H9 (cell line): Measurements from ENCODE around the gene NRG3. TPM values are rescaled to one million over a fixed set of nuclear protein-coding genes. Genes with fewer than 3 reads are reported as not detected.

ENCODE experiments used
- DNase-seq: peaks from one replicate; pipeline ENCODE4 v3.0.0-alpha.2; 2017
- H2AFZ ChIP-seq: one replicate; pipeline ENCODE4 v1.6.1; 2013; ENCODE audit warnings: mild to moderate bottlenecking, low read length, control low read depth, moderate library complexity
- H2AK5ac ChIP-seq: 2 replicates; pipeline ENCODE4 v1.6.1; 2013; ENCODE audit warnings: low read length, control low read depth, mixed read lengths; ENCODE audit not compliant: insufficient read length
- H2BK120ac ChIP-seq: one replicate; pipeline ENCODE4 v1.6.1; 2013; ENCODE audit warnings: low read depth, mild to moderate bottlenecking, low read length, control low read depth, inconsistent platforms; ENCODE audit not compliant: poor library complexity, severe bottlenecking
- H2BK12ac ChIP-seq: 2 replicates; pipeline ENCODE4 v1.6.1; 2013; ENCODE audit warnings: low read length, control low read depth, mixed read lengths, low read depth; ENCODE audit not compliant: insufficient read length
- H2BK15ac ChIP-seq: 2 replicates; pipeline ENCODE4 v1.6.1; 2013; ENCODE audit warnings: low read depth, low read length, control low read depth
- H2BK20ac ChIP-seq: one replicate; pipeline ENCODE4 v1.6.1; 2013; ENCODE audit warnings: low read depth, mild to moderate bottlenecking, low read length, control low read depth, inconsistent platforms; ENCODE audit not compliant: poor library complexity, severe bottlenecking
- H2BK5ac ChIP-seq: 2 replicates; pipeline ENCODE4 v1.6.1; 2013; ENCODE audit warnings: low read length, control low read depth, mixed read lengths; ENCODE audit not compliant: insufficient read length
- H3K14ac ChIP-seq: 2 replicates; pipeline ENCODE4 v1.6.1; 2013; ENCODE audit warnings: low read length, control low read depth; ENCODE audit not compliant: insufficient read depth
- H3K18ac ChIP-seq: 2 replicates; pipeline ENCODE4 v1.6.1; 2013; ENCODE audit warnings: low read depth, mild to moderate bottlenecking, mixed read lengths, low read length, control low read depth; ENCODE audit not compliant: insufficient read length
- H3K23ac ChIP-seq: 2 replicates; pipeline ENCODE4 v1.6.1; 2013; ENCODE audit warnings: low read length, control low read depth, mixed read lengths, low read depth; ENCODE audit not compliant: insufficient read length
- H3K23me2 ChIP-seq: 2 replicates; pipeline ENCODE4 v1.6.1; 2013; ENCODE audit warnings: low read depth, mild to moderate bottlenecking, mixed read lengths, low read length, control low read depth; ENCODE audit not compliant: insufficient read length, poor library complexity, severe bottlenecking
- H3K27ac ChIP-seq: 2 replicates; pipeline ENCODE4 v1.5.1; 2013; ENCODE audit warnings: low read length, control low read depth, mixed read lengths, low read depth; ENCODE audit not compliant: insufficient read length
- H3K27me3 ChIP-seq: 2 replicates; pipeline ENCODE4 v1.6.1; 2013; ENCODE audit warnings: low read length, control low read depth, inconsistent platforms; ENCODE audit not compliant: insufficient read depth
- H3K4ac ChIP-seq: 2 replicates; pipeline ENCODE4 v1.6.1; 2013; ENCODE audit warnings: low read depth, mild to moderate bottlenecking, control low read depth, inconsistent platforms, low read length, moderate library complexity
- H3K4me1 ChIP-seq: 2 replicates; pipeline ENCODE4 v1.6.1; 2013; ENCODE audit warnings: low read length, control low read depth, inconsistent platforms; ENCODE audit not compliant: insufficient read depth
- H3K4me2 ChIP-seq: 2 replicates; pipeline ENCODE4 v1.6.1; 2013; ENCODE audit warnings: low read length, control low read depth, mixed read lengths; ENCODE audit not compliant: insufficient read length, insufficient read depth
- H3K56ac ChIP-seq: 2 replicates; pipeline ENCODE4 v1.6.1; 2013; ENCODE audit warnings: low read depth, mild to moderate bottlenecking, mixed read lengths, low read length, control low read depth; ENCODE audit not compliant: insufficient read length
- H3K79me1 ChIP-seq: 2 replicates; pipeline ENCODE4 v1.6.1; 2013; ENCODE audit warnings: low read depth, mild to moderate bottlenecking, moderate library complexity, low read length, control low read depth, inconsistent platforms; ENCODE audit not compliant: insufficient read depth, poor library complexity, severe bottlenecking
- H3K79me2 ChIP-seq: 2 replicates; pipeline ENCODE4 v1.6.1; 2013; ENCODE audit warnings: low read length, control low read depth, inconsistent platforms; ENCODE audit not compliant: insufficient read depth
- H3K9ac ChIP-seq: 2 replicates; pipeline ENCODE4 v1.6.1; 2013; ENCODE audit warnings: low read length, control low read depth, mixed read lengths; ENCODE audit not compliant: insufficient read length; ENCODE audit errors: extremely low read depth
- H3K9me3 ChIP-seq: one replicate; pipeline ENCODE4 v1.6.1; 2013; ENCODE audit warnings: low read depth, low read length, inconsistent platforms; ENCODE audit not compliant: control insufficient read depth
- H3T11ph ChIP-seq: one replicate; pipeline ENCODE4 v1.6.1; 2013; ENCODE audit warnings: mild to moderate bottlenecking, low read length, control low read depth, inconsistent platforms
- H4K20me1 ChIP-seq: one replicate; pipeline ENCODE4 v1.6.1; 2013; ENCODE audit not compliant: control insufficient read depth, insufficient read length, insufficient read depth
- H4K5ac ChIP-seq: 2 replicates; pipeline ENCODE4 v1.6.1; 2013; ENCODE audit warnings: low read depth, mild to moderate bottlenecking, mixed read lengths, low read length, control low read depth; ENCODE audit not compliant: insufficient read length
- H4K8ac ChIP-seq: replicated peaks from 2 replicates; pipeline ENCODE4 v1.6.1; 2013; ENCODE audit warnings: low read length, control low read depth, mixed read lengths, low read depth; ENCODE audit not compliant: insufficient read length
- H4K91ac ChIP-seq: 2 replicates; pipeline ENCODE4 v1.6.1; 2013; ENCODE audit warnings: low read depth, mild to moderate bottlenecking, moderate library complexity, mixed read lengths, low read length, control low read depth; ENCODE audit not compliant: insufficient read length
- H3K27ac Mint-ChIP-seq, 3 experiments: 2 replicates in 2 of 3; 3 replicates in 1 of 3; pipeline ENCODE4 v1.8.0; 2020 to 2021; ENCODE audit warnings: mixed read lengths in 3 of 3, mild to moderate bottlenecking in 1 of 3, moderate library complexity in 1 of 3
- H3K27me3 Mint-ChIP-seq: 2 replicates; pipeline ENCODE4 v1.8.0; 2021; ENCODE audit warnings: low read depth, mild to moderate bottlenecking, moderate library complexity, mixed read lengths
- H3K36me3 Mint-ChIP-seq, 3 experiments: 2 replicates in 2 of 3; 3 replicates in 1 of 3; pipeline ENCODE4 v1.8.0; 2020 to 2021; ENCODE audit warnings: low read depth in 3 of 3, mixed read lengths in 3 of 3; ENCODE audit not compliant: insufficient read depth in 1 of 3
- H3K4me1 Mint-ChIP-seq, 2 experiments: 2 replicates each; pipeline ENCODE4 v1.8.0; 2020; ENCODE audit warnings: mixed read lengths in 2 of 2
- H3K4me3 Mint-ChIP-seq, 2 experiments: 2 replicates in 1 of 2; 3 replicates in 1 of 2; pipeline ENCODE4 v1.8.0; 2020 to 2021; ENCODE audit warnings: mild to moderate bottlenecking in 2 of 2, mixed read lengths in 2 of 2, moderate library complexity in 1 of 2
- H3K9me3 Mint-ChIP-seq, 2 experiments: 2 replicates in 1 of 2; 3 replicates in 1 of 2; pipeline ENCODE4 v1.8.0; 2020; ENCODE audit warnings: mild to moderate bottlenecking in 2 of 2, mixed read lengths in 2 of 2, moderate library complexity in 1 of 2
- WGBS: extraction: QIAGEN DNeasy Blood & Tissue Kit; methylation state at CpG from one replicate; pipeline ENCODE4 v1.1.7; 2013; ENCODE audit warnings: missing lambda C conversion rate, low lambda C conversion rate, mixed read lengths; ENCODE audit not compliant: insufficient read length; ENCODE audit errors: extremely low coverage; 5-methylcytosine and 5-hydroxymethylcytosine counted together
- total RNA-seq: library from RNA; stranded (reverse); gene quantifications from 2 replicates; pipeline ENCODE4 v1.2.1, GENCODE V29; 2021
- TF ChIP-seq, protein P1 (sequence below): fragments of 200-600 bp; sonication (generic); conservative IDR thresholded peaks from 3 replicates; pipeline ENCODE4 v1.8.0; 2021; ENCODE audit warnings: antibody characterized with exemption, mild to moderate bottlenecking

The NRG3 gene
- total RNA-seq, 1 experiment from 2014 or later, result 1.6 TPM

DNA sequence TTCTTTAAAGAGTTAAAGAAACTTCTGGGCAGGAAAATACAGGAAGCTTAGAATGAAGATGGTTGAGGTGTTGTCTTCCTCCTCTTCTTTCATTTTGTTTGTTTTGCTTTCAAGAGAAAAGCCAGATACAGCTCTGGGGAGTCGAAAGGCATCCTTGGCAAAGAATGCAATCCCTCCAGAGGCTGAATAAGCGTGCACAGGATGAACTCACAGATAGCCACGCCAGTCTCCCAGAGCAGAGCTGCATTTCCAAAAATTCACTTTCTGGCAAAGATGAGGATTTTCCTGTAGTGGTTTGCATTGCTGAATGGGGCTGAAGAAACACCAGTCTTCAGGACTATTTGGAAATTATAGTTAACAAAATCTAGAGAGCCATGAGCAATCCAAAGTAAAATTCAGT lies 336.4 kb downstream of the NRG3 start:
- H4K20me1 ChIP-seq, result no peaks in the 10 kb centered on the region
- H3K14ac ChIP-seq, result no peak overlapping the region
- no peaks in the 10 kb centered on the region for H3K27me3 ChIP-seq
- no peak overlapping the region for H2BK120ac ChIP-seq
- Mint-ChIP-seq H3K4me1 (peaks cover 4 to 17% of the 10 kb centered on the region in 2 experiments), H3K9me3 (no peaks in the 10 kb centered on the region), H3K4me3 (no peak overlapping the region), H3K27me3 (no peaks in the 10 kb centered on the region), H3K27ac (no peak overlapping the region), H3K36me3 (no peaks in the 10 kb centered on the region)
- no peak overlapping the region for H3K23ac ChIP-seq
- no peak overlapping the region for H2AFZ ChIP-seq
- H2BK5ac ChIP-seq, result no peak overlapping the region
- H4K5ac ChIP-seq, result no peak overlapping the region
- H2BK15ac ChIP-seq, result no peak overlapping the region
- H2AK5ac ChIP-seq, result no peak overlapping the region
- no peak overlapping the region for H3K4ac ChIP-seq
- no peak overlapping the region for H3K4me2 ChIP-seq
- H2BK12ac ChIP-seq, result no peak overlapping the region
- DNase-seq, result no peak
- no peaks in the 10 kb centered on the region for H3K9me3 ChIP-seq
- H3K9ac ChIP-seq, result no peak overlapping the region
- no peak overlapping the region for H3K18ac ChIP-seq
- no peaks in the 10 kb centered on the region for H3K23me2 ChIP-seq
- H3T11ph ChIP-seq, result no peak overlapping the region
- no peak overlapping the region for H3K27ac ChIP-seq
- no peaks in the 10 kb centered on the region for H3K4me1 ChIP-seq
- no peak overlapping the region for H4K91ac ChIP-seq
- TF ChIP-seq, protein P1, sequence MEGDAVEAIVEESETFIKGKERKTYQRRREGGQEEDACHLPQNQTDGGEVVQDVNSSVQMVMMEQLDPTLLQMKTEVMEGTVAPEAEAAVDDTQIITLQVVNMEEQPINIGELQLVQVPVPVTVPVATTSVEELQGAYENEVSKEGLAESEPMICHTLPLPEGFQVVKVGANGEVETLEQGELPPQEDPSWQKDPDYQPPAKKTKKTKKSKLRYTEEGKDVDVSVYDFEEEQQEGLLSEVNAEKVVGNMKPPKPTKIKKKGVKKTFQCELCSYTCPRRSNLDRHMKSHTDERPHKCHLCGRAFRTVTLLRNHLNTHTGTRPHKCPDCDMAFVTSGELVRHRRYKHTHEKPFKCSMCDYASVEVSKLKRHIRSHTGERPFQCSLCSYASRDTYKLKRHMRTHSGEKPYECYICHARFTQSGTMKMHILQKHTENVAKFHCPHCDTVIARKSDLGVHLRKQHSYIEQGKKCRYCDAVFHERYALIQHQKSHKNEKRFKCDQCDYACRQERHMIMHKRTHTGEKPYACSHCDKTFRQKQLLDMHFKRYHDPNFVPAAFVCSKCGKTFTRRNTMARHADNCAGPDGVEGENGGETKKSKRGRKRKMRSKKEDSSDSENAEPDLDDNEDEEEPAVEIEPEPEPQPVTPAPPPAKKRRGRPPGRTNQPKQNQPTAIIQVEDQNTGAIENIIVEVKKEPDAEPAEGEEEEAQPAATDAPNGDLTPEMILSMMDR, result no peak
- H3K56ac ChIP-seq, result no peak overlapping the region
- WGBS, result no CpG with 5 or more reads among the region's 3 CpGs
- H3K79me1 ChIP-seq, result no peaks in the 10 kb centered on the region
- H2BK20ac ChIP-seq, result no peak overlapping the region
- H3K79me2 ChIP-seq, result no peaks in the 10 kb centered on the region
- no peak overlapping the region for H4K8ac ChIP-seq
